ENCODE measurements around the gene TLE2.

DNA sequence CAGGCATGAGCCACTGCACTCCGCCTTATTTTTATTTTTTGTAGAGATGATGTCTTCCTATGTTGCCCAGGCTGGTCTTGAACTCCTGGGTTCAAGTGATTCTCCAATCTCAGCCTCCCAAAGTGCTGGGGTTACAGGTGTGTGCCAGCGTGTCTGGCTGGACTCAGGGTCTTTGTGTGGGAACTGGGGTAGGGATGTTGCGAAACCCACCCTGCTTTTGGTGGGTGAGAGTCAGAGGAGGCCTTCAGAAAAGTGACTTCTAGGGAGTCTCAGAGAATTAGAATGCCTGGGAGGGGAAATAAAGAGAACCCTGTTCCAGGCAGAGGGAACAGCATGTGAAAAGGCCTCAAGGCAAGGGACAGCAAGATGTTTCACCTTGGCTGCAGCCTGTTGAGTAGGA, 20.0 kb upstream of the TLE2 start:
- TF ChIP-seq, protein P1, sequence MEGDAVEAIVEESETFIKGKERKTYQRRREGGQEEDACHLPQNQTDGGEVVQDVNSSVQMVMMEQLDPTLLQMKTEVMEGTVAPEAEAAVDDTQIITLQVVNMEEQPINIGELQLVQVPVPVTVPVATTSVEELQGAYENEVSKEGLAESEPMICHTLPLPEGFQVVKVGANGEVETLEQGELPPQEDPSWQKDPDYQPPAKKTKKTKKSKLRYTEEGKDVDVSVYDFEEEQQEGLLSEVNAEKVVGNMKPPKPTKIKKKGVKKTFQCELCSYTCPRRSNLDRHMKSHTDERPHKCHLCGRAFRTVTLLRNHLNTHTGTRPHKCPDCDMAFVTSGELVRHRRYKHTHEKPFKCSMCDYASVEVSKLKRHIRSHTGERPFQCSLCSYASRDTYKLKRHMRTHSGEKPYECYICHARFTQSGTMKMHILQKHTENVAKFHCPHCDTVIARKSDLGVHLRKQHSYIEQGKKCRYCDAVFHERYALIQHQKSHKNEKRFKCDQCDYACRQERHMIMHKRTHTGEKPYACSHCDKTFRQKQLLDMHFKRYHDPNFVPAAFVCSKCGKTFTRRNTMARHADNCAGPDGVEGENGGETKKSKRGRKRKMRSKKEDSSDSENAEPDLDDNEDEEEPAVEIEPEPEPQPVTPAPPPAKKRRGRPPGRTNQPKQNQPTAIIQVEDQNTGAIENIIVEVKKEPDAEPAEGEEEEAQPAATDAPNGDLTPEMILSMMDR (IDR thresholded peaks at IDR 0.05): no peak
- TF ChIP-seq POLR2A (IDR thresholded peaks at IDR 0.05): no peak
